Parathyroid adenoma (tissue), 2 donors: ENCODE results near the gene NFKBIL1.
"Not testable (repeated sequence)": the region's sequence is repeated elsewhere in the genome, so short reads cannot be mapped to it uniquely, and the experiment has no call there.

Experiments
- H2AFZ ChIP-seq: fragments of 300-600 bp; sonication (generic); one replicate; pipeline ENCODE4 v1.7.0; 2017; ENCODE audit warnings: antibody characterized with exemption, mild to moderate bottlenecking
- H3K27ac ChIP-seq: fragments of 300-600 bp; sonication (generic); one replicate; pipeline ENCODE4 v1.7.0; 2017
- H3K27me3 ChIP-seq: fragments of 300-600 bp; sonication (generic); one replicate; pipeline ENCODE4 v1.7.0; 2017; ENCODE audit warnings: low read length; ENCODE audit not compliant: control insufficient read depth, insufficient read depth
- H3K36me3 ChIP-seq: fragments of 300-600 bp; sonication (generic); one replicate; pipeline ENCODE4 v1.7.0; 2017; ENCODE audit warnings: low read length; ENCODE audit not compliant: control insufficient read depth, insufficient read depth
- H3K4me1 ChIP-seq: fragments of 300-600 bp; sonication (generic); one replicate; pipeline ENCODE4 v1.7.0; 2017; ENCODE audit warnings: control low read depth
- H3K4me2 ChIP-seq: fragments of 300-600 bp; sonication (generic); one replicate; pipeline ENCODE4 v1.7.0; 2017; ENCODE audit warnings: low read length
- H3K4me3 ChIP-seq: fragments of 300-600 bp; sonication (generic); one replicate; pipeline ENCODE4 v1.7.0; 2017; ENCODE audit warnings: low read depth, low read length
- H3K79me2 ChIP-seq: fragments of 300-600 bp; sonication (generic); one replicate; pipeline ENCODE4 v1.7.0; 2017; ENCODE audit warnings: control low read depth
- H3K9ac ChIP-seq: fragments of 300-600 bp; sonication (generic); one replicate; pipeline ENCODE4 v1.7.0; 2017; ENCODE audit warnings: mild to moderate bottlenecking
- H3K9me3 ChIP-seq: fragments of 300-600 bp; sonication (generic); one replicate; pipeline ENCODE4 v1.7.0; 2017; ENCODE audit warnings: low read length; ENCODE audit not compliant: control insufficient read depth
- TF ChIP-seq, protein P1 (sequence below): fragments of 300-600 bp; sonication (generic); IDR thresholded peaks from one replicate; pipeline ENCODE4 v1.7.0; 2017; ENCODE audit warnings: antibody characterized with exemption, mild to moderate bottlenecking
- donor health status: primary hyperparathyroidism.

Gene NFKBIL1

DNA sequence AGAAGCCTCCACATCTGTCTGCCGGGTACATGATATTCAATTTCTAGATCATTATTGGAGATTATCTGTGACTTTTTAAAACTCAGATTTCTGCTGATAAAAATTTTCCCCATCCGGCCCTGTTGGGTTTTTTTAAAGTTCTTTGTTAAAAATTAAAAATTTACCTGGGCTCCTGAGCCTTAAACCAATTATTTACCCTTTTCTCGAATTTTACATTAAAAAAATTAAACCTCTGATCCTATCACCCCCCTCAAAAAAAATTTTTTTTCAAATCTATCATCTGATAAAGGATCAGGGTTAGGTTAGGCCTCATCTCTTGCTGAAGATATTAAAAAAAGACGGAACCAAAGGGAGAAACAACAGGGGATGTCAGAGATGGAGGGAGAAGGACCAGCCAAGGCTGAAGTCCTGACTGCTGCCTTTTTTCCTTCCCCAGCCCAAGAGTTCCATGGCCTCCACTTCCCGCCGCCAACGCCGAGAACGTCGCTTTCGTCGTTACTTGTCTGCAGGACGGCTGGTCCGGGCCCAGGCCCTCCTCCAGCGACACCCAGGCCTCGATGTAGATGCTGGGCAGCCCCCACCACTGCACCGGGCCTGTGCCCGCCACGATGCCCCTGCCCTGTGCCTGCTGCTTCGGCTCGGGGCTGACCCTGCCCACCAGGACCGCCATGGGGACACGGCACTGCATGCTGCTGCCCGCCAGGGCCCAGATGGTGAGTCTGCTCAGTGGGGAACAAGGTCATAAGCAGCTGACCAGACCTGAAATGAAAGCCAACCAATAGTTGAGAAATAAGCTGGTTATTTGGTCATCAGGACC is 527 bp downstream of the NFKBIL1 start:
- Histone ChIP-seq H3K4me2 (peak overlapping the region; percentile 92), H3K36me3 (no peaks in the 10 kb centered on the region), H2AFZ (peak overlapping the region; percentile 75), H3K4me1 (peaks cover 11% of the 10 kb centered on the region), H3K79me2 (peaks cover 23% of the 10 kb centered on the region), H3K4me3 (peak overlapping the region; percentile 88), H3K27ac (peak overlapping the region; percentile 80), H3K27me3 (no peaks in the 10 kb centered on the region), H3K9me3 (no peaks in the 10 kb centered on the region), H3K9ac (no peak overlapping the region)
- TF ChIP-seq, protein P1, sequence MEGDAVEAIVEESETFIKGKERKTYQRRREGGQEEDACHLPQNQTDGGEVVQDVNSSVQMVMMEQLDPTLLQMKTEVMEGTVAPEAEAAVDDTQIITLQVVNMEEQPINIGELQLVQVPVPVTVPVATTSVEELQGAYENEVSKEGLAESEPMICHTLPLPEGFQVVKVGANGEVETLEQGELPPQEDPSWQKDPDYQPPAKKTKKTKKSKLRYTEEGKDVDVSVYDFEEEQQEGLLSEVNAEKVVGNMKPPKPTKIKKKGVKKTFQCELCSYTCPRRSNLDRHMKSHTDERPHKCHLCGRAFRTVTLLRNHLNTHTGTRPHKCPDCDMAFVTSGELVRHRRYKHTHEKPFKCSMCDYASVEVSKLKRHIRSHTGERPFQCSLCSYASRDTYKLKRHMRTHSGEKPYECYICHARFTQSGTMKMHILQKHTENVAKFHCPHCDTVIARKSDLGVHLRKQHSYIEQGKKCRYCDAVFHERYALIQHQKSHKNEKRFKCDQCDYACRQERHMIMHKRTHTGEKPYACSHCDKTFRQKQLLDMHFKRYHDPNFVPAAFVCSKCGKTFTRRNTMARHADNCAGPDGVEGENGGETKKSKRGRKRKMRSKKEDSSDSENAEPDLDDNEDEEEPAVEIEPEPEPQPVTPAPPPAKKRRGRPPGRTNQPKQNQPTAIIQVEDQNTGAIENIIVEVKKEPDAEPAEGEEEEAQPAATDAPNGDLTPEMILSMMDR: no peak

DNA sequence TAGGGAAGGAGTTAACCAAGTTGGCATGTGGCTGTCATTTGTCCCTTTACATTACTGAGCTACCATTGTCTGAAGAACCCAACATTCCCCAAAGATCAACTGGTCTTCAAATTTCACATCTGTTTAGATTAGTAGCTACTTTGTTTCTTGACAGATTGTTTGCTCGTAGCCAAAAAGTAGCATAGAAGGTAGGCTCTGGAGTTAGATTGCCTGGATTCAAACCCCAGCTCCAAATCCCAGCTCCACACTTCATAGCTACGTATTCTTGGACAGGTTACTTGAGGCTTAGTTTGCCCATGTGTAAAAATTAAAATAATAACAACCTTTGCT is 1.1 kb downstream of the NFKBIL1 start:
- Histone ChIP-seq H3K36me3 (no peaks in the 10 kb centered on the region), H3K9me3 (no peaks in the 10 kb centered on the region), H3K9ac (no peak overlapping the region), H3K27me3 (no peaks in the 10 kb centered on the region), H3K4me3 (peak overlapping the region; percentile 88), H2AFZ (no peak overlapping the region), H3K4me1 (peaks cover 9% of the 10 kb centered on the region), H3K79me2 (peaks cover 22% of the 10 kb centered on the region), H3K4me2 (peak overlapping the region; percentile 92), H3K27ac (peak overlapping the region; percentile 80)
- TF ChIP-seq, protein P1: no peak

DNA sequence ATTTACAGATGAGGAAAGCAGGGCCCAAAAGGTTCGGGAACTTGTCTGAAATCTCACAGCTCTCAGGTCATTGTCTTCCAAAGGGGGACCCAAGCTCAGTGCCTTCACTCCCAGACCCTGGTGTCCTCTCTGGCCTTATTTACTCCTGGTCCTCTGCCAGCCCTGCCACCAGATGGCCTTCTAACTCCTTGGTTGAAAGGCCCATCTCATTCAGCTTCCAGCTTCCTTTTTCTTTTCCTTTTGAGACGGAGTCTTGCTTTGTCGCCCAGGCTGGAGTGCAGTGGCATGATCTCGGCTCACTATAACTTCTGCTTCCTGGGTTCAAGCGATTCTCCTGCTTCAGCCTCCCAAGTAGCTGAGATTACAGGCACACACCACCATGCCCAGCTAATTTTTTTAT is 4.0 kb downstream of the NFKBIL1 start:
- not testable (repeated sequence) for H3K36me3 ChIP-seq, H3K27ac ChIP-seq, H3K9ac ChIP-seq, H3K27me3 ChIP-seq, H2AFZ ChIP-seq, H3K4me1 ChIP-seq, H3K9me3 ChIP-seq, H3K4me2 ChIP-seq, H3K4me3 ChIP-seq
- H3K79me2 ChIP-seq: peaks cover 17% of the 10 kb centered on the region

DNA sequence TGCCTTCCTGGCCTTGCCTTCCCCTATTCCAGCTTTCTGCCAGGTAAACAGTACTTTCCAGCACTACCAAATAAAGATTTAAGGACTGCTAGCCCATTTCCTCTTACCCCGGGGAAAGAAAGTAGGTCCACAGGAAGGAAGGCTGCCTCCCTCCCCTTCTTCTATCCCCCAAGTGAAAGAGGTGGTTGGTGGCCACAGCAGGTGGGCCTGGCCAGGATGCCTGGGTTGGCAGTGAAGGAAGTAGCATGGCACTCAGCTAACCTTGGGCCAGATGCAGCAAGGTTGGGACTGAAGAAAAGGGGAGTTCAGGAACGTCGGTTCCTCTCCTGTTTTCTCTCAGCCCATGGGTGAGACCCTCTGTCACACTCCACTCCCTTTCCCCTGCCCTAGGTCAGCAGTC is 8.9 kb downstream of the NFKBIL1 start:
- Histone ChIP-seq H3K36me3 (no peaks in the 10 kb centered on the region), H3K27ac (no peak overlapping the region)

DNA sequence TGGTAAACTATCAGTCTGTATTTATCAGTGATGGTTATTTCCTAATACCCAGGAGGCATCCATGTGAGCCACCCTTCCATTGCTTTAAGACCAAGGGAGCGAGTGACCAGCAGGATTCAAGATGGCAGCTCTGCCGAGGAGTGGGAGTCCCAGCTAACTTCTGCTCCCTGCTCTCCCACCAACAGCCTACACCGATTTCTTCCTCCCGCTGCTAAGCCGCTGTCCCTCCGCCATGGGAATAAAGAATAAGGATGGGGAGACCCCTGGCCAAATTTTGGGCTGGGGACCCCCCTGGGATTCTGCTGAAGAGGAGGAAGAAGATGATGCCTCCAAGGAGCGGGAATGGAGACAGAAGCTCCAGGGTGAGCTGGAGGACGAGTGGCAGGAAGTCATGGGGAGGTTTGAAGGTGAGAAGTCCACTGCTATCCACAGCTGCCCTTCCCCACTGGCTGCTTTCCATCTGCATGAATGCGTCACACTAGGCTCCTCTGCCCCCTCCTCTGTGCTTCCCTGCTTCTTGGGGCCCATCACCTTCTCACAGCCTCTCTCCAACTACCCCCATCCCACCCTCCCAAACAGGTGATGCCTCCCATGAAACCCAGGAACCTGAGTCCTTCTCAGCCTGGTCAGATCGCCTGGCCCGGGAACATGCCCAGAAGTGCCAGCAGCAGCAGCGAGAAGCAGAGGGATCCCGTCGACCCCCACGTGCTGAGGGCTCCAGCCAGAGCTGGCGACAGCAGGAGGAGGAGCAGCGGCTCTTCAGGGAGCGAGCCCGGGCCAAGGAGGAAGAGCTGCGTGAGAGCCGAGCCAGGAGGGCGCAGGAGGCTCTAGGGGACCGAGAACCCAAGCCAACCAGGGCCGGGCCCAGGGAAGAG is 10.3 kb downstream of the NFKBIL1 start:
- H3K4me2 ChIP-seq: no peak overlapping the region
- H3K36me3 ChIP-seq: no peaks in the 10 kb centered on the region
- TF ChIP-seq, protein P1: no peak

More for the DNA sequence above, 8.9 kb downstream of the NFKBIL1 start:
- H3K4me1 ChIP-seq: no peaks in the 10 kb centered on the region
- H2AFZ ChIP-seq: no peak overlapping the region
- no peak overlapping the region for H3K4me3 ChIP-seq
- TF ChIP-seq, protein P1: no peak
- no peak overlapping the region for H3K9ac ChIP-seq
- H3K9me3 ChIP-seq: no peaks in the 10 kb centered on the region
- no peak overlapping the region for H3K4me2 ChIP-seq
- peaks cover 10% of the 10 kb centered on the region for H3K79me2 ChIP-seq
- H3K27me3 ChIP-seq: no peaks in the 10 kb centered on the region

More for the DNA sequence above, 10.3 kb downstream of the NFKBIL1 start:
- H3K27ac ChIP-seq: peak overlapping the region; percentile 11
- no peaks in the 10 kb centered on the region for H3K9me3 ChIP-seq
- no peak overlapping the region for H3K9ac ChIP-seq
- no peaks in the 10 kb centered on the region for H3K27me3 ChIP-seq
- no peak overlapping the region for H2AFZ ChIP-seq
- peaks cover 5% of the 10 kb centered on the region for H3K79me2 ChIP-seq
- no peak overlapping the region for H3K4me3 ChIP-seq
- H3K4me1 ChIP-seq: no peaks in the 10 kb centered on the region
